Muscle of leg (tissue), 11 donors: ENCODE measurements around the gene ADCYAP1R1. TPM values are rescaled to one million over a fixed set of nuclear protein-coding genes. Genes with fewer than 3 reads are reported as not detected.

Source experiments
- DNase-seq: peaks from one replicate; pipeline ENCODE4 v3.0.0; 2013
- H3K27ac ChIP-seq: one replicate; pipeline ENCODE4 v1.5.1; 2013; ENCODE audit warnings: mild to moderate bottlenecking, low read length, control low read depth
- H3K27me3 ChIP-seq: one replicate; pipeline ENCODE4 v1.6.1; 2013; ENCODE audit warnings: low read length; ENCODE audit not compliant: control insufficient read depth, insufficient read depth
- H3K36me3 ChIP-seq: one replicate; pipeline ENCODE4 v1.6.1; 2013; ENCODE audit warnings: low read length; ENCODE audit not compliant: control insufficient read depth, insufficient read depth
- H3K4me1 ChIP-seq: one replicate; pipeline ENCODE4 v1.6.1; 2013; ENCODE audit warnings: low read length; ENCODE audit not compliant: control insufficient read depth, insufficient read depth
- H3K4me3 ChIP-seq: one replicate; pipeline ENCODE4 v1.5.1; 2013; ENCODE audit warnings: low read length, control low read depth
- H3K9me3 ChIP-seq: replicated peaks from 2 replicates; pipeline ENCODE4 v1.6.1; 2013; ENCODE audit warnings: low read depth, low read length; ENCODE audit not compliant: control insufficient read depth
- WGBS: methylation state at CpG from one replicate; pipeline ENCODE4 v1.1.5; 2013; ENCODE audit warnings: missing lambda C conversion rate; ENCODE audit not compliant: insufficient coverage; 5-methylcytosine and 5-hydroxymethylcytosine counted together
- polyA plus RNA-seq, 8 donors: library from polyadenylated mRNA; unstranded; fragments of 120-200 nt; gene quantifications; one replicate each; pipeline versions ENCODE4 v1.2.1 to v1.2.3, GENCODE V29; 2013; ENCODE audit warnings: inconsistent platforms in 1 of 8, low replicate concordance in 1 of 8; ENCODE audit not compliant: insufficient read length in 8 of 8, insufficient read depth in 1 of 8
- total RNA-seq: library from RNA; stranded (reverse); fragments of 120-200 nt; gene quantifications from one replicate; pipeline ENCODE4 v1.2.4, GENCODE V29; 2013

Gene ADCYAP1R1
- total and polyA plus RNA-seq, 9 donors = 5.5 to 10.8 (median 7.8) TPM

- Histone ChIP-seq H3K4me3 (no peak overlapping the region), H3K9me3 (no peaks in the 10 kb centered on the region), H3K27me3 (no peaks in the 10 kb centered on the region), H3K36me3 (no peaks in the 10 kb centered on the region), H3K27ac (no peak overlapping the region), H3K4me1 (peaks cover 10% of the 10 kb centered on the region)
- DNase-seq = no peak
- no CpG with 5 or more reads among the region's 1 CpG for WGBS
Observed at GRCh38 chr7:31019509-31019908, 32.6 kb upstream of the ADCYAP1R1 start.

GRCh38 chr7:31020161-31020560 is 31.9 kb upstream of the ADCYAP1R1 start:
- Histone ChIP-seq H3K27ac (no peak overlapping the region), H3K27me3 (no peaks in the 10 kb centered on the region), H3K4me3 (no peak overlapping the region), H3K9me3 (no peaks in the 10 kb centered on the region), H3K36me3 (no peaks in the 10 kb centered on the region), H3K4me1 (peaks cover 10% of the 10 kb centered on the region)
- DNase-seq = no peak
- WGBS = no CpG with 5 or more reads among the region's 3 CpGs

GRCh38 chr7:31020652-31021051 is 31.5 kb upstream of the ADCYAP1R1 start:
- Histone ChIP-seq H3K27ac (no peak overlapping the region), H3K9me3 (no peaks in the 10 kb centered on the region), H3K4me1 (peaks cover 10% of the 10 kb centered on the region), H3K27me3 (no peaks in the 10 kb centered on the region), H3K36me3 (no peaks in the 10 kb centered on the region), H3K4me3 (no peak overlapping the region)
- DNase-seq = no peak
- WGBS = no CpG with 5 or more reads among the region's 3 CpGs

- H3K36me3 ChIP-seq = no peaks in the 10 kb centered on the region
- H3K4me1 ChIP-seq = peaks cover 17% of the 10 kb centered on the region
- no peak overlapping the region for H3K27ac ChIP-seq
- WGBS = 69% methylated on average over 2 of the region's 4 CpGs
- DNase-seq = no peak
- no peak overlapping the region for H3K4me3 ChIP-seq
- H3K9me3 ChIP-seq = no peaks in the 10 kb centered on the region
- H3K27me3 ChIP-seq = no peaks in the 10 kb centered on the region
Observed at GRCh38 chr7:31022117-31022516, 30.0 kb upstream of the ADCYAP1R1 start.

- Histone ChIP-seq H3K4me1 (peaks cover 17% of the 10 kb centered on the region), H3K27ac (no peak overlapping the region), H3K9me3 (no peaks in the 10 kb centered on the region), H3K4me3 (no peak overlapping the region), H3K36me3 (no peaks in the 10 kb centered on the region), H3K27me3 (no peaks in the 10 kb centered on the region)
- no peak for DNase-seq
- 82% methylated on average over 2 of the region's 3 CpGs for WGBS
Observed at GRCh38 chr7:31022726-31023125, 29.4 kb upstream of the ADCYAP1R1 start.

- DNase-seq = no peak
- no peaks in the 10 kb centered on the region for H3K9me3 ChIP-seq
- H3K36me3 ChIP-seq = no peaks in the 10 kb centered on the region
- H3K27ac ChIP-seq = no peak overlapping the region
- WGBS = 71% methylated on average over 4 of the region's 5 CpGs
- H3K4me1 ChIP-seq = peaks cover 27% of the 10 kb centered on the region
- H3K27me3 ChIP-seq = no peaks in the 10 kb centered on the region
- no peak overlapping the region for H3K4me3 ChIP-seq
Observed at GRCh38 chr7:31023877-31024276, 28.2 kb upstream of the ADCYAP1R1 start.

GRCh38 chr7:31027161-31027965 is 24.7 kb upstream of the ADCYAP1R1 start:
- Histone ChIP-seq H3K9me3 (no peaks in the 10 kb centered on the region), H3K27ac (peak overlapping the region; percentile 16), H3K27me3 (no peaks in the 10 kb centered on the region), H3K4me1 (peaks cover 40% of the 10 kb centered on the region), H3K4me3 (no peak overlapping the region), H3K36me3 (no peaks in the 10 kb centered on the region)
- peak; percentile 81 for DNase-seq
- WGBS = 22% methylated on average over 12 of the region's 20 CpGs

- Histone ChIP-seq H3K27me3 (no peaks in the 10 kb centered on the region), H3K4me1 (peaks cover 42% of the 10 kb centered on the region), H3K9me3 (no peaks in the 10 kb centered on the region), H3K4me3 (no peak overlapping the region), H3K36me3 (no peaks in the 10 kb centered on the region), H3K27ac (peak overlapping the region; percentile 42)
- WGBS = 74% methylated on average over 3 of the region's 5 CpGs
- DNase-seq = no peak
Observed at GRCh38 chr7:31028006-31028405, 24.1 kb upstream of the ADCYAP1R1 start.

- peak; percentile 72 for DNase-seq
- Histone ChIP-seq H3K4me3 (no peak overlapping the region), H3K36me3 (no peaks in the 10 kb centered on the region), H3K9me3 (no peaks in the 10 kb centered on the region), H3K27me3 (no peaks in the 10 kb centered on the region), H3K4me1 (peaks cover 44% of the 10 kb centered on the region), H3K27ac (peak overlapping the region; percentile 51)
- WGBS = 76% methylated on average over 15 of the region's 18 CpGs
Observed at GRCh38 chr7:31028417-31028992, 23.6 kb upstream of the ADCYAP1R1 start.

GRCh38 chr7:31029251-31030042 is 22.7 kb upstream of the ADCYAP1R1 start:
- H3K36me3 ChIP-seq = no peaks in the 10 kb centered on the region
- DNase-seq = peak; percentile 27
- peak overlapping the region; percentile 51 for H3K27ac ChIP-seq
- 61% methylated on average over 4 of the region's 7 CpGs for WGBS
- no peak overlapping the region for H3K4me3 ChIP-seq
- H3K4me1 ChIP-seq = peaks cover 53% of the 10 kb centered on the region
- peaks cover 5% of the 10 kb centered on the region for H3K27me3 ChIP-seq
- no peaks in the 10 kb centered on the region for H3K9me3 ChIP-seq
